ENCODE measurements around the gene BHLHA15.

Gene BHLHA15

GRCh38 chr7:98187138-98187502 lies 24.1 kb upstream of the BHLHA15 start:
- no peak for DNase-seq (ENCODE audit: low read depth in 2 of 2)

GRCh38 chr7:98189559-98189958 lies 21.7 kb upstream of the BHLHA15 start:
- DNase-seq (ENCODE audit: low read depth in 2 of 2), result no peak

- DNase-seq (ENCODE audit: low read depth in 2 of 2), result no peak
Observed at GRCh38 chr7:98191668-98192431, 19.4 kb upstream of the BHLHA15 start.

GRCh38 chr7:98192781-98193457 lies 18.3 kb upstream of the BHLHA15 start:
- DNase-seq (ENCODE audit: low read depth in 2 of 2), result no peak

GRCh38 chr7:98193474-98194180 lies 17.6 kb upstream of the BHLHA15 start:
- no peak for DNase-seq (ENCODE audit: low read depth in 2 of 2)

- no peak for DNase-seq (ENCODE audit: low read depth in 2 of 2)
Observed at GRCh38 chr7:98194186-98194585, 17.1 kb upstream of the BHLHA15 start.

- no peak for DNase-seq (ENCODE audit: low read depth in 2 of 2)
Observed at GRCh38 chr7:98194672-98195457, 16.4 kb upstream of the BHLHA15 start.

- DNase-seq (ENCODE audit: low read depth in 2 of 2), result no peak
Observed at GRCh38 chr7:98196706-98197605, 14.3 kb upstream of the BHLHA15 start.

- no peak for DNase-seq (ENCODE audit: low read depth in 2 of 2)
Observed at GRCh38 chr7:98199131-98199530, 12.1 kb upstream of the BHLHA15 start.

GRCh38 chr7:98200364-98200763 lies 10.9 kb upstream of the BHLHA15 start:
- DNase-seq (ENCODE audit: low read depth in 2 of 2), result no peak

GRCh38 chr7:98202367-98203195 lies 8.7 kb upstream of the BHLHA15 start:
- peak; percentile 54 to 69 for DNase-seq (ENCODE audit: low read depth in 2 of 2)

GRCh38 chr7:98203261-98203963 lies 7.8 kb upstream of the BHLHA15 start:
- DNase-seq (ENCODE audit: low read depth in 2 of 2), result no peak

- DNase-seq (ENCODE audit: low read depth in 2 of 2), result no peak
Observed at GRCh38 chr7:98203964-98204605, 7.2 kb upstream of the BHLHA15 start.

- DNase-seq (ENCODE audit: low read depth in 2 of 2), result no peak
Observed at GRCh38 chr7:98204670-98205069, 6.6 kb upstream of the BHLHA15 start.

- no peak for DNase-seq (ENCODE audit: low read depth in 2 of 2)
Observed at GRCh38 chr7:98205162-98205845, 5.9 kb upstream of the BHLHA15 start.

GRCh38 chr7:98206451-98207330 lies 4.5 kb upstream of the BHLHA15 start:
- DNase-seq (ENCODE audit: low read depth in 2 of 2), result no peak

GRCh38 chr7:98209166-98209920 lies 1.9 kb upstream of the BHLHA15 start:
- no peak for DNase-seq (ENCODE audit: low read depth in 2 of 2)
